ENCODE measurements around the gene TMEM121.
A peak's percentile ranks its signal among the peaks of the same experiment; 100 is the strongest.
"Not testable (repeated sequence)": the region's sequence is repeated elsewhere in the genome, so short reads cannot be mapped to it uniquely, and the experiment has no call there.

TMEM121 gene

DNA sequence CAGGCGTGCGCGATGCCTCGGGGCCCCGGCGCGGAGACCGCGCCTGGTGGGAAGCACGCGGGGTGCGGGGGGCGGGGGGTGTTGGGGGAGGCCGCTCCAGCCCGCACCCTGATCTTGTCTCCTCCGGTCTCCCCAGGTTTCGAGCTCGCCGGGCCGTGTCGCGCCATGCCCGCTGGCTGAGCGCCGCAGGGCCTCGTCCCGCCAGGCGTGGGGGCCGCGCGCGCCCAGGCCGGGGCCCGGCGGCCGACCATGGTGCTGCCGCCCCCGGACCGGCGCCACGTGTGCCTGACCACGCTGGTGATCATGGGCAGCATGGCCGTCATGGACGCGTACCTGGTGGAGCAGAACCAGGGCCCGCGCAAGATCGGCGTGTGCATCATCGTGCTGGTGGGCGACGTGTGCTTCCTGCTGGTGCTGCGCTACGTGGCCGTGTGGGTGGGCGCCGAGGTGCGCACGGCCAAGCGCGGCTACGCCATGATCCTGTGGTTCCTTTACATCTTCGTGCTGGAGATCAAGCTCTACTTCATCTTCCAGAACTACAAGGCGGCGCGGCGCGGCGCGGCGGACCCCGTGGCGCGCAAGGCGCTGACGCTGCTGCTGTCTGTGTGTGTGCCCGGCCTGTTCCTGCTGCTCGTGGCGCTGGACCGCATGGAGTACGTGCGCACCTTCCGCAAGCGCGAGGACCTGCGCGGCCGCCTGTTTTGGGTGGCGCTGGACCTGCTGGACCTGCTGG lies 2.4 kb downstream of the TMEM121 start:
- no peak for DNase-seq (ENCODE audit: low spot score)

DNA sequence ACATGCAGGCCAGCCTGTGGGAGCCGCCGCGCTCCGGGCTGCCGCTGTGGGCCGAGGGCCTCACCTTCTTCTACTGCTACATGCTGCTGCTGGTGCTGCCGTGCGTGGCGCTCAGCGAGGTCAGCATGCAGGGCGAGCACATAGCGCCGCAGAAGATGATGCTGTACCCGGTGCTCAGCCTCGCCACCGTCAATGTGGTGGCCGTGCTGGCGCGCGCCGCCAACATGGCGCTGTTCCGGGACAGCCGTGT lies 2.9 kb downstream of the TMEM121 start:
- no peak for DNase-seq (ENCODE audit: low spot score)

DNA sequence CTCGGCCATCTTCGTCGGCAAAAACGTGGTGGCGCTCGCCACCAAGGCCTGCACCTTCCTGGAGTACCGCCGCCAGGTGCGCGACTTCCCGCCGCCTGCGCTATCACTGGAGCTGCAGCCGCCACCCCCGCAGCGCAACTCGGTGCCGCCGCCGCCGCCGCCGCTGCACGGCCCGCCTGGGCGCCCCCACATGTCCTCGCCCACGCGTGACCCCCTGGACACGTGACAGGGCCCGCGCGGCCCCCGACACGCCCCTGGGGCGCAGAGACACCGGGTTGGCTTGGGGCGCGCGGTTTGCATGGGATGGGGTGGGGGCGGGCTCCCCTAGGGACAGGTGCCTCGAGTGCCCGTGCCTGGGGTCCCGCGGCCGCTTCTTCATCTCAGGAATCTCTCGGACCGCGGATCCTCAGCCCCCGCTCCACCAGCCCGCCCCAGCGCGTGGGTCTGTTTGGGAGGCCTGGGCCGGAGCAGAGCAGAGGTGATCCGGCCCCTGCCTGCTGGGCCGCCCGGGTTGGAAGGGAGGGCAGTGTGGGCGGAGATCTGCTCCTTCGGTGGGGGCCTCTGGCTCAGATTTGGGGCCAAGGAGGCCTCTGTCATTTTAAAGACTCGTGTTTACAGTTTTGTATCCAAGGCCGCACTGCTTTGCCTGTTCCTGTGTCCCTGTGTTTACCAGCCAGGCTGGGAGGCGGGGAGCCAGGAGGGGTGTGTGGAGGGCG lies 3.3 kb downstream of the TMEM121 start:
- DNase-seq (ENCODE audit: low spot score), result no peak

DNA sequence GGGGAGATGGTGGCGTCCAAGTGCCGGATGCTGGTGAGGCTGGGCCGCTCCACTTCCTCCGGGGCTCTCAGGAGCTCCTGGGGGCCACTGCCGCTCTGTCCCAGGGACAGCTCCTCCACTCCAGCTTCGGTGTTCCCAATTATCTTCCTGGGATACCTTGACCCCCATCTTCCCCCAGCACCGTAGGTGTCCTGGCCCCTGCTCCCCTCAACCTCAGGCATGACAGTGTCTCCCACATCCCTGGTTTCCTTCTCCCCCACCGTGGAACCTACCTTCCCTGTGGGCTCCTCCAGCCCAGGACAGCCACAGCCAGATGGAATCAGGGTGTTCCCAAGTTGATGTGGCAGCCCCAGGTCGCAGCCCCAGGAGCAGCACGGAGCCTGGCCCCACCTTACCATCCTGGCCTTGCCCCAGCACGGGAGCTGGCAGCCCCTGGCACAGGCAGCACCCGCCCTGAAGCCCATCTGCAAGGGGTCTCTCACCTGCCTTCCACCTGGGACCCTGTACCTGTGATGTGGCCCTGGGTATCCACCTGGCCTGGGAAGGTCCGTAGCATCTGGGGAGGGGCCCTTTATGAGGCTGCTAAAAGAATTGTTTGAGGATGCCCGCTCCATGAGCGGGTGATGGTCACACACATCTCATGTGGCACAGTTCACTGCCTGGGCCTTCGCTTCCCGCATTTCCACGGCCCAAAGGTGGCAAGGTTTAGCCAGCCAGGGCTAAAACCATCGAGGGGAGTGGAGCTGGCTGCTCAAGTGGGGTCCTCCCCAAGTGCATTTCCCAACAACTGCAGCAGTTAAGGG lies 4.1 kb downstream of the TMEM121 start:
- DNase-seq (ENCODE audit: low spot score), result no peak

DNA sequence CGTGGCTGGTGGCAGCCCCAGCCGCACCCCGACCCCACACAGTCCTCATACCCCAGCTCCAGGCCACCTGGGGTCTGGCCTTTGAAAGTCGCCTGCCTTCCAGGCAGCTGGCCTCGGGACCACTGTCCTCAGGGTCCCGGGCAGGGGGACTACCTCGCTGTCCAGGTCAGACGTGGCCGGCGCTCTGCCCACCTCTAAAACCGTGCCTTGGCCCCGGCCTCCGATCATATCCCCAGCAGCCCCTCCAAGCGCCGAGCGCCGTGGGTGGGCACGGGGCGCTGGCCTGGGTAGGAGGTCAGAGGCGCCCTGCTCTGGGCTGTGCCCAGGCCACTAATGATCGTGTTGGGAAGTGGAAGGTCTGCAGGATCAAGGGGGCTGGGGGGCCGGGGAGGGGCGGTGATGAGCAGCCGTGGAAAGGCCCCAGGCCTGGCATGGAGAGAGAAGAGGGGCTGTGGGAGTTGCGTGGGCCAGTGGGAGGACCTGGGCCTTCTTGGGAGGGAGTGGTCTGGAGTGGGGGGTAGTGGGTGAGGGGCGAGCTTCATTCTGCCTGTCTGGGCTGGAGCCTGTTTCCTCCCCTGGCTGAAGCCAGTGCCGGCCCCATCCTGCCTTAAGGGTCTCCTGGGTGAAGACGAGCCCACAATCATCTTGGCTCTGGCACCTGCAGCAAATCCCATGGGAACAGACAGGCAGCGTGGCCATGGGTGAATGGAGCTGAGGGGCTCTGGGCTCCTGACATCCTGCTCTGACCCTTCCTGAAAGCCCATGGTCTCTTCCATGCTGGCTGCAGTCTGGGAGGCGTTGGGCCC lies 4.9 kb downstream of the TMEM121 start:
- no peak for DNase-seq (ENCODE audit: low spot score)

DNA sequence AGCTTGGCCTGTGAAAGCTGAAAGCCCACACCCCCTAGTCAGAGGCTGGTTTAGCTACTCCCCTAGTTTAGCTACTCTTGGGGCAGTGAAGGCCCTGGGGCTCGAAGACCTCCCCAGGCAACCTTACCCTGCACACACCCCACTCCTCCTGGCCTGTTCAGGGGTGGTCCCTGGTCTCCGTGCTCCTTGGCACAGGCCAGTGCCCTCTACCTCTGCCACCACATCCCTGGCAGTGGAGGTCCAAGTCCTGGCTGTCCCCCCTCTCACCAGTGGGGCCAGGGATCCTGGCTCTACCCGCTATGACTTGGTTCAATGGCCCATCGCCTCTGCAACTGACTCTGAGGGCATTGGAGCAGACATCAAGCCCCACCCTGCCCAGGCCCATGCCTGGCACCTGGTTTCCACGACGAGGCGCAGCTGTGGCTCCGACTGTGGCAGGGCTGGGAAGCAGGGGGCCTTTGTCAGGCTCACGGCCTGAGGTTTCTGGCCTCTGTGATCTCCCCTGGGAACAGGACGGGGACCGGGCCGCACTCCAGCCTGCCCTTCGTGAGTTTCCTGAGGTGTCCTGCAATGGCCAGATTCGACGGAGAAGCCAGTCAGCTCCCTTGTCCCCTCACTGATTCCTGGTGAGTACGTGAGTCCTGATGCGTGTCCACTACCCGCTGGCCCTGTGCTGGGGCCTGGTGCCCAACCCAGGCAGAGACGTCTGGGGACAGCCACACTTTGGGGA lies 5.7 kb downstream of the TMEM121 start:
- no peak for DNase-seq (ENCODE audit: low spot score)

DNA sequence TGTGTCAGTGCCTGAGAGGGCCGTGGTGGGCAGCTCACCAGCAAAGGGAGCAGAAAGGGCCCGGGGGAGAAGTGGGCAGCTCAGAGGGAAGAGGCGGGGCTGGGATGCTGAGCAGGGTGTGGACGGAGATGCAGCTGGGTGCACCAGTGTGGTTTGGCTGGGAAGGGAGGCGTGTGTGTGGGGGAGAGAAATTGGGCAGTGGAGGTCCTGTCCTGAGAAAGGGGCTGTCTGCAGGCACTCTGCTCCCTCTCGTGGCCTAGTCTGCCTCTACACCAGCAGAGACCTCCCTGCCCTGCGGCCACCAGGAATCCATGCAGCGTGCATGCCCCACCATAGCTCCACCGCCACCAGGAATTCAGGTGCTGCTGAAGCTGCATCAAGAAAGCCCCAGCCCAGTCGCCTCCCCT lies 6.4 kb downstream of the TMEM121 start:
- DNase-seq (ENCODE audit: low spot score), result no peak

DNA sequence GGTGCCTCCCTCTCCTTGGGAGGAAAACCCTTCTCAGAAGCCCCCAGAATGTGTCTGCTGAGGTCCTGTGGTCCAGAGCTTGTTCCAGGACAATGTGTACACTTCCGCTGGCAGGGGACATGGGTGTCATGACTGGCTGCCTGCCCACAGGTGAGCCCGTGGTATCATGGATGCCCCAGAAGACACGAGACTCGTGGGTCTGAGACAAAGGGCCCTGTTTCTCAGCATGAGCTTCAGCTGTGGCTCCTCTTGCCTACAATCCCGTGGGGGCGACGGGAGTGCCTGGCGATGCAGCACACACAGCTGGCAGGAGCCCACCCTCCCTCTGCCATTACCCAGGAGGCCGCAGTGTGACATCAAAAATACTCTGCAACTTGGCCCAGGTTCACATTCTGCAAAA lies 7.0 kb downstream of the TMEM121 start:
- no peak for DNase-seq (ENCODE audit: low spot score)

DNA sequence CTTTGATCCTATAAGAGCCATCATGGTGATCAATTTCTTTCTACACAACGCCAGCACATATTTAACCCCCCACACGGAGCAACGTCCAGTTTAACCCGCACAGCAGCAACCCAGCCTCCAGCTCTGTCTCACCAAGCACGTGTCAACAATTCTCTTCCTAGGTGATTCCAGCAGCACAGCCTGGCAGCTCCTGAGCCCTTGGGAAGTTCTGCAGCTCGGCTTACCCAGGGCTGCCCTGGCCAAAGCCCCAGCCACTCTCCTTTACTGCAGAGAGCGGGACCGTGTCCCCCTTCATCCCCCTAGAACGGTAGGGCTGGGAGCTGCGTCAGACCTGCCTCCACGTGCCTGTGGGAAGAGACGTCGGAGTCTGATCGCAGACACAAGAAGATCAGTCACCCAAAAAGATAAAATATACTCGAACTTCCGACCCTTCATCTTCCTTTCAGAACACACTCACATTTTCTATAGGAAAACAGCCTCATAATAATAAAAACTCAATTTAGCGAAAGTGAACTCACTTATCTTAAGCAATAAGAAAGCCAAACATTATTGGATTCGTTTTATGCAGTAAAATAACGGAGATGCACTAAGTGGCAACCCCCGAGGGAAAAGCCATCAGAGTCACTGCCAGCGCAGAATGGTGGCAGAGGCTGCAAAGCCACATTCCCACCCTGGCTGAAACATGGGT lies 7.6 kb downstream of the TMEM121 start:
- no peak for DNase-seq (ENCODE audit: low spot score)

DNA sequence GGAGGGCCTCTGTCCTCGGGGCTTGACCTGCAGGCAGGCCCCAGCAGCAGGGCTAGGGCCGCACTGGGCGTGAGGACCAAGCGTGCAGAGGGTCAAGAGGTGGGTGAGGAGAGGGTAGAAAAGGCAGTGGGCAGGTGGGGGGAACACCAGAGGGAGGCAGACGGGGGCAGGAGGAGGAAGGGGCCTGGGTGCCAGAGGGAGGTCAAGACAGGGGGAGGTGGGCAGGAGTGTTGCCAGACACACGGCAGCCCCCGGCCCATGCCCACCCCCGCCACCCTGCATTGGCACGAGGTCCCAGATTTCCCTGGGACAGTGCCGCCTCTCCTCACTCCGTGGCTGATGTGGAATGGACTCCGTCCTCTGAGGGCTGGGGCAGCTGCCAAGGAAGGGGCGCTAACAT lies 8.2 kb downstream of the TMEM121 start:
- no peak for DNase-seq (ENCODE audit: low spot score)

DNA sequence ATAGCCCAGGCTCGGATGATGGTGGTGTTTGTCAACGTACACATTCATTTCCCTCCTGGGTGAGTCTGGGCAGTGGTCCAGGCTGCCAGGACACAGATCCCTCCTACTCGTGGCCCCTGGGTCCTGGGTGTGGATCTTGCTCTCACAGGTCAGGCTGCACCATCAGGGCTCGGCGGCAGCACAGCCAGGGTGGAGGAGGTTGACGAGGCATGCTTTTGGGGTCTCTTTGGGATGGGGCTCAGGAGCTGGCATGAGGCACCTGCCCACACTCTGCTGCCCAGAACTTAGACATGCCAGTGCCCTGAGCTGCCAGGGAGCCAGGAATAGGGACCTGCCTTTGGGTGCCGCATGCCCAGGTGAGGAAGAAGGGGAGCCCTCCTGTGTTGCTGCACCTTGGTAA lies 9.7 kb downstream of the TMEM121 start:
- no peak for DNase-seq (ENCODE audit: low spot score)

DNA sequence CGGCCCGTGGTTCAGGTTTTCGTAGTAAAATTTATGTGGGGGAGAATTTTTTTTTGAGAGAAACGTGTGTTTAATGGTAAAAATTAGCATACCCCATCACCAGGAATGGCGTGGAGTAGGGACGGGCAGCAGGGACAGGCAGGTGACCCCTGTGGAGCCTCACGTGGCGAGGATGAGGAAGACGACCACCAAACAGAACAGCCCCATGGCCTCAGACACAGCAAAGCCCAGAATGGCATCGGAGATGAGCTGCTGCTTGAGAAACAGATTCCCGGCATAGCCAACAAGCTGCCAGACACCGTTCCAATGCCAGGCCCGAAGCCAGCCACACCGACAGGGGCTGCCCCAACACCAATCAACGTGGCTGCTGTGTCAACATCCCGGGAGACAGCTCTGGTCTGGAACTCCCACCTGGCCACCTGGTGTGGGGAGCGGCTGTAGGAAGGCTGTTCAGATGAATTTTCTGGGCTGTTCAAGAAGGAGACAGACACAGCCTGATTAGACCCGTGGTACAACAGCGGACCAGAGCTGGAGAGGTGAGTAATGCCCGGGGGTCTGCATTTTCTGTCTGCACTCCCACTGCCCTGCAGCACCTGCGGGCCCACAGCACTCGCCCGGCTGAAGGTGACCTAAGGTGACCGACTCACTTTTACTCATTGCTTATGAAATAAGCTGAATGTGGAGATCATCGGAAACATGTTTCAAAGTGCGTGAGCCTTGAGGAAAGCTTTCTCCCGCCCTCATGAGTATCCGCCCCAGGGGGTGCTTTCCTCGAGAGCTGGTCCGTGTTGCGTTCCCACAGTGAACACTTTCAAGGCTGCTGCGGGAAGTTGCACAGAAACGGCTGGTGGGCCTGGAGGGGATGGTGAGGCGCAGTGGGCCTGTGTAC lies 10.6 kb downstream of the TMEM121 start:
- no peak for DNase-seq (ENCODE audit: low spot score)

DNA sequence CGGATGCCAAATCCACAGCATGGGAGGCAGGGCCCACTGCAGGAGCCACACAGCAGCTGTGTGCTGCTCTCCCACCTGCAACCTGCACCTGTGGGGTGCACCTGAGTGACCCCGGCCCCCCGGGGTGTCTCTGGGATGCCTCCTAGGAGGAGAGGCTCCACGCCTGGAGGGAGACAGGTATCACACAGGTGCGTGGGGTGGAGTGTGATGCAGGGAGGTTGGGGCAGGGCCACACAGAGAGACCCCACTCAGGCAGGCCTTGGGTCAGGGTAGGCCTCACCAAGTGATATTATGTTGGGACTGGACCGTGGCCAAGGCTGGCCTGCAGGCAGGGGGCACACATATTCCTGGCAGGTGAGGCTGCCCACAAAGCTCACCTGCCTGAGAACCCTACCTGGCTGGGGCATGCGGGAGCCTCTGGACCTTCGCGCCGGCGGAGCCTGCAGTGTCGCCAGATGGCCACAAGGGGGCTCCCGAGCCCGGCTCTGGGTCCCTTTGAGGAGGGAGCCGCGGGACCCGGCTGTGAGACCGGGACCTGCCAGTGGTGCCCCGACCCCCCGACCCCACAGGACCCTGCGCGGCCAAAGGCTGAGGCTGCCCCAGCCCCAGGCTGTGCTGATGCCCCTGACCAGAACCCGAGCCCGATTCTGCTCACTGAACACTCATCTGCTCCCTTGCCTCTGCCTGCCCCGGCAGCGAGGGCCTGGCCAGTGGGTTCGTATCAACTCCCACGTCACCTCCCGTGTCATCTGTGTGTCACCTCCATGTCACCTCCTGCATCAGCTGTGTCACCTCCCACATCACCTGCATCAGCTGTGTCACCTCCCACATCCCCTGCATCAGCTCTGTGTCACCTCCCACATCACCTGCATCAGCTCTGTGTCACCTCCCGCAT lies 11.4 kb downstream of the TMEM121 start:
- peak; percentile 36 for DNase-seq (ENCODE audit: low spot score)

DNA sequence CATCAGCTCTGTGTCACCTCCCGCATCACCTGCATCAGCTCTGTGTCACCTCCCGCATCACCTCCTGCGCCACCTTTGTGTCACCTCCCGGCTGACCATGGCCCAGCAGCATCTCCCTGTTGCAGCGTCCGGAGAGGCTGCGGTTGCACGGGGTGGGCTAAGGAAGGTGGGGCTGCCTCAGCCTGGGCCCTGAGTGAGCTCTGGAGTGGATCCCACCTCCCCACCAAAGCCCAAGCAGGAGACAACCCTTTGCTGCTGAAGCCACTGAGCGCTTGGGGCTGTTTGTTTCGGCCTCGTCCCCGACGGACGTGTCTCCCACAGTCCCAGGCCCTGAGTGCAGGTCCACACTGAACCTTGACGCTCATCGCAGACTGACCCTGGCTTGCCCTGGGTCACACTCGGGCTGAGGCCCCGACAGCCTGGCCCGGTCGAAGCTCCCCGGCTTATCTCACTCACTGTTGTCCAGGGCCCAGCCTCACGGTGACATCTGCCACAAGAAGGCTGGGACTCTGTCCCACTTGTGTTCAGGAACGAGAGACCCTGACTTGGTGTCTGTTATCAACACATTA lies 12.2 kb downstream of the TMEM121 start:
- no peak for DNase-seq (ENCODE audit: low spot score)

DNA sequence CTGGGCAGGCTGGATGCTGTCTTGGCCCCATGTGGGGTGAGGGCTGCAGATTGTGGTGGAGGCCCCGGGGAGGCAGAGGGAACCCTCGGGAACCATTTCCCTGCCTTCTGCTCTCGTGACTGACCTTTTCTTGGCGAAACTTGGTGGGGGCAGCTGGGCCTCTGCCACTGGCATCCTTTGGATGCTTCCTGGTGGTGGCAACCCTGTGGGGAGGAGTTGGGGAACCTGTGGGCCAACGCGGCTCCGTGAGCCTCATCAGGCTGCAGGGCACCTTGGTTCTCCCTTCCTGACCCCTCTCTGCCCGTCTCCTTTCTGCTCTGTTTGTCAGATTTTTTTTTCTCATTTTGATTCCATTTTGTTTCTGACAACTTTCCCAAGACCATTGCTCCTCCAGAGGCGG lies 14.4 kb downstream of the TMEM121 start:
- DNase-seq (ENCODE audit: low spot score), result no peak

DNA sequence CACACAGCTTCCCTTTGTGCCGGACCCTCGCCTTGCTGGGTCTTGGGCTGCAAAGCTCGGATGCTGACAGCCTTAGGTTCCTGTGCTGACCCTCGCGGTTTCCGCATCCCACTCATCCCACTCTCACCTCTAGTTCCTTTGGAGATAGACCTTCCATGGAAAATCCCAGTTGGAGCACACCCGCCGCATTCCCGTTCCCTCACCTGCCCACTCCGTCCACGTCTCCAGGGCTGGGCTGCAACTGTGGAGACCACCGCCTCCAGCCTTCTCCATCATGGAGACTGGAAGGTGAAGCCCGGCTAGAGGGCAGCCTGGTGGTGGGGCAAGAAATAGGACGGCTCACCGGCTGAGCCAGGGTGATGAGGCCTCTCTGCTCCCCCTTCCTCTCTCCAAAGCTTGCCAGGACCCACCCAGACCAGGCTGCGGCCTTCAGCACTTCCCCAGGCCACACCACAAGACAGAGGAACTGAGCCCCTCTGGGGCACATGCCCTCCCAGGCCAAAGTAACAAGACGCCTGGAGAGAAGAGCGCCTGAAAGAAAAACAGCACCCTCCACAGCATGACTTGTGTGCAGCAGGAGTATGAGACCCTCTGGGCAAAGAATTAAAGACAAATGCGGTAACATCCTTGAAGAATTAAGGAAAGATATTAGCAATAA lies 15.0 kb downstream of the TMEM121 start:
- DNase-seq (ENCODE audit: low spot score), result no peak

DNA sequence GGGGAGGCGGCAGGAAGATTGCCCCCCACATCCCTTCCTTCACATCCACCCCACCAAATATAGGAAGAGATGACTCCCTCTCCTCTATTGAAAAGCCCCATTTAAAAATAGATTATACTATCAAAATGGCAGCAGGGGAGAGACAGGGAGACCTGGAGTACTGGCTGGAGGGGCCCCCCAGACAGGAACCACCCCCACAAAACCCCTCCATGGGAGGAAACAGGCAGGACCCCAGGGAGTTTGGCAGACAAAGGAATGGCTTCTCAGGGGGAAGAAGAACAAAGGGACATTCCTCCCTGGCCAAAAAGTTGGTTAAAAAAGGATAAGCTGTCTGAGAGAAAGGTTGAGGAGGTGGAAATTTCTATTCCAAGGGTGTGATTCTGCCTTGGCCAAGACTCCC lies 19.3 kb downstream of the TMEM121 start:
- not testable (repeated sequence) for DNase-seq (ENCODE audit: low spot score)

DNA sequence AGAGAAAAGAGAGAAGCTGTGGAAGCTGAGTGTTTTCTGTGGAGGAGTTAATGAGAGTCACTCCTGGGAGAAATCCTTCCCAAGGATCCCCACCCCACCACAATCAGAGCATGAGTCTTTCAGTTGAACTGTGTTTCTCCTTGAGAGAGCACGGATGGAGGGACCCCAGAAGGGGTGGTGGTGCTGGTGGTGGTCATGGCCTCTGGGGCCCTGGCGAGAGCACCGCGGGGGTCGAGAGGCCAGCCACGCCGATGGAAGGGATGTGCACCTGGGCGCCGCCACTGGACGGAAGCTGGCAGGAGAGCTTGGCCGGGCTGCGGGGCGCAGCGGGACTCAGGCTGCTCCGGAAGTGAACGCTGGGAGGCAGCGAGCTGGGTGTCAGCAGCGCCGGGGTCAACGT lies 20.0 kb downstream of the TMEM121 start:
- not testable (repeated sequence) for DNase-seq (ENCODE audit: low spot score)
